Measurements from ENCODE around the gene TMEM26. TPM values are rescaled to one million over a fixed set of nuclear protein-coding genes. Genes with fewer than 3 reads are reported as not detected.

The TMEM26 gene
- 1.7 and 2.9 TPM in 2 replicates for total RNA-seq

GRCh38 chr10:61452655-61453641 is at the start of gene TMEM26:
TMEM26 (minus strand) TSS chr10:61453381; CDS start chr10:61453081, 300 bp downstream.
- DNase-seq (ENCODE audit: extremely low read depth, low read depth, low spot score), result no peak

GRCh38 chr10:61500460-61500859 is 47.3 kb upstream of the TMEM26 start:
- DNase-seq (ENCODE audit: extremely low read depth, low read depth, low spot score), result no peak

GRCh38 chr10:61492364-61492995 is 39.3 kb upstream of the TMEM26 start:
- DNase-seq (ENCODE audit: extremely low read depth, low read depth, low spot score), result no peak

GRCh38 chr10:61487506-61487905 is 34.3 kb upstream of the TMEM26 start:
- DNase-seq (ENCODE audit: extremely low read depth, low read depth, low spot score), result no peak

- DNase-seq (ENCODE audit: extremely low read depth, low read depth, low spot score), result no peak
Observed at GRCh38 chr10:61486738-61487396, 33.7 kb upstream of the TMEM26 start.

- no peak for DNase-seq (ENCODE audit: extremely low read depth, low read depth, low spot score)
Observed at GRCh38 chr10:61486251-61486650, 33.1 kb upstream of the TMEM26 start.

GRCh38 chr10:61481597-61481996 is 28.4 kb upstream of the TMEM26 start:
- no peak for DNase-seq (ENCODE audit: extremely low read depth, low read depth, low spot score)

GRCh38 chr10:61480208-61480607 is 27.0 kb upstream of the TMEM26 start:
- DNase-seq (ENCODE audit: extremely low read depth, low read depth, low spot score), result no peak

GRCh38 chr10:61478621-61479312 is 25.6 kb upstream of the TMEM26 start:
- DNase-seq (ENCODE audit: extremely low read depth, low read depth, low spot score), result no peak

- DNase-seq (ENCODE audit: extremely low read depth, low read depth, low spot score), result no peak
Observed at GRCh38 chr10:61477451-61477850, 24.3 kb upstream of the TMEM26 start.

- no peak for DNase-seq (ENCODE audit: extremely low read depth, low read depth, low spot score)
Observed at GRCh38 chr10:61476529-61476928, 23.3 kb upstream of the TMEM26 start.

- DNase-seq (ENCODE audit: extremely low read depth, low read depth, low spot score), result peak; percentile 68
Observed at GRCh38 chr10:61475449-61475873, 22.3 kb upstream of the TMEM26 start.

GRCh38 chr10:61472090-61472674 is 19.0 kb upstream of the TMEM26 start:
- DNase-seq (ENCODE audit: extremely low read depth, low read depth, low spot score), result no peak

GRCh38 chr10:61471491-61471890 is 18.3 kb upstream of the TMEM26 start:
- DNase-seq (ENCODE audit: extremely low read depth, low read depth, low spot score), result no peak

GRCh38 chr10:61470740-61471139 is 17.6 kb upstream of the TMEM26 start:
- no peak for DNase-seq (ENCODE audit: extremely low read depth, low read depth, low spot score)

- DNase-seq (ENCODE audit: extremely low read depth, low read depth, low spot score), result no peak
Observed at GRCh38 chr10:61465901-61466632, 12.9 kb upstream of the TMEM26 start.

- no peak for DNase-seq (ENCODE audit: extremely low read depth, low read depth, low spot score)
Observed at GRCh38 chr10:61465171-61465496, 12.0 kb upstream of the TMEM26 start.

- no peak for DNase-seq (ENCODE audit: extremely low read depth, low read depth, low spot score)
Observed at GRCh38 chr10:61464461-61465170, 11.4 kb upstream of the TMEM26 start.
